Right ventricle myocardium superior (tissue), 1 donor: ENCODE results near the gene FOXO6. TPM values are rescaled to one million over a fixed set of nuclear protein-coding genes. Genes with fewer than 3 reads are reported as not detected.

Source experiments
- ATAC-seq: fragments of 200-7000 bp; cut with Tn5 transposase; one replicate; pipeline ENCODE4 v1.9.1; 2020; ENCODE audit warnings: mild to moderate bottlenecking; ENCODE audit not compliant: poor library complexity
- DNase-seq: peaks from one replicate; pipeline ENCODE4 v3.0.0-alpha.2; 2020
- intact Hi-C: fragments of 100-400 bp; cut with DNase I; formaldehyde crosslinking; loops from one replicate; pipeline ENCODE4 v1.11.2; 2022
- total RNA-seq: library from RNA; stranded (reverse); fragmentation: NEBNext Ultra II Directional; extraction: Animal tissue kit (Norgen Biotek cat#: 25700); gene quantifications from one replicate; pipeline ENCODE4 v1.2.1, GENCODE V29; 2021
- donor health status: DM: no; HTN: yes; CAD: no; lungs with severe emphysema.

The FOXO6 gene
- total RNA-seq, 1 donor from 2014 or later = 3.6 TPM

DNA sequence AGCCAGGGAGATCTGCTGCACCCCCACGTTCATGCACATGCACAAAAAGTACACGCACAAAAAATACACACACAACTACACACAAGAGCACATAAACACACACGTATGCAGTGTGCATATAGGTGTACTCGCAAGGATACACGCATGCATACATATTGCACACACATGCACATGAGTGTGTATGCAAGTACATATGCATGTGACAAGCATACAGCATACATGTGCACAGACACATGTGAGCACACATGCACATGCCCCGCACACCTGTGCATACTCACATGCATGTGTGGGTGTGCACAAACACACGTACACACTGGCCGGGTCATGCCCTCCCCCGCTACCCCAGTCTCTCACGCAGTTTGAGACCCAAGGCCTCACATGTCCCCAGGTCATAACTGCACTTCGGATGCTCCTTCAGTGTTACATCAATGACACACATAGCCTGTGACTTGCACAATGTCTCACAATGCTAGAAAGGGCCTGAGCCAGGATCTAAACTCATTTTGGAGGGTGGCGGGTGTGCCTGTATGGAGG lies 52.6 kb downstream of the FOXO6 start:
- intact Hi-C loops = no loop called here
- no peak for DNase-seq
- no peak for ATAC-seq

DNA sequence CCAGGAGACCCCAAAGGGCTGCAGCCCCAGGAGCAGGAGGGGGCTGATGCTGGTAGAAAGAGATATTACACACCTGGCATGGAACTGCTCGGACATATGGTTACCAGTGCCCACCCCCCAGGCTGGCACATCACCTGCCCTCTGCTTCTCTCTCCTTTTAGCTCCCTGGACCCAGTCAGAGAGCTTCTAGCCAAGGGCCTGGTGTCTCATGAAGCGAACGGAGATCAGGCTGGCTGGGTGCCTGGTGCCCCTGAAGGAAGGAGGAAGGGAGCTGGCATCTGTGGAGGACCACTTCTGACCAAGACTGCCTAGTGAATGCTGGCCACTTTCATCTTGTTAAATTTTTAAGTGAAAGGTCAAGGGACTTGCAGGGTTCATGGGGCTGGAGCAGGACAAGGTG lies 53.1 kb downstream of the FOXO6 start:
- no peak for DNase-seq
- ATAC-seq = no peak
- intact Hi-C loops = no loop called here

DNA sequence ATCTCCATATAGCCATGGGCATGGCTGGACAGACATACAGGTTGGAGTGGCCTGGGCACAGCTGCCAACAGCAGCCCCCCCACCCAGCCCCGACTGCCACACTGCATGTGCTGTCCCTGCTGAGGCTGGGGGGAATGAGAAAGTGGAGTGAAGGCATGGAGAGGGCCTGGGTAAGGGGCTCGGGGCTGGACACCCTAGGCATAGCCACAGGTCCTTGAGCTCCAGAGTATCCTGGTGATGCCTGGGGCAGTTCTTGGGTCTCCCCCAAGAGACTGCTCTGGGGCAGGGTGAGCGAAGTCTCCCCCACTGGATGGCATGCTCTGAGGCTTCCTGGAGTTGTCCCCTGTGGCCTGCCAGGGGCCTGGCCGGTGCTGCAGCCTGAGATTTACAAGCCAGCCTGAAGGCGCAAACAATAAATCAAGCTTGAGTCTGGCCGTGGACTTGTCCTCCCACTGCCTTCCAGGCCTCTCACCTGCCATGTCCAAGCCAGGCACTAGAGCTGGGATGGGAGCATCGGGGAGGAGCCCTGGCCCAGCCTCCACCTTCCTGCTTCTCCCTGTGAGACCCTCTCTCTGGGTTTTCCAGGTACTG lies 53.6 kb downstream of the FOXO6 start:
- DNase-seq (no peak), ATAC-seq (no peak)
- intact Hi-C loops = loop anchor here (5.0 kb wide), 3 partner anchors 93 to 148 kb away; no protein-coding TSS in a partner anchor

- DNase-seq (peak; percentile 32), ATAC-seq (no peak)
- intact Hi-C loops = loop anchor here (5.0 kb wide), 3 partner anchors 94 to 149 kb away; no protein-coding TSS in a partner anchor
Observed at GRCh38 chr1:41416081-41416480, 54.8 kb downstream of the FOXO6 start.

- ATAC-seq (peak; percentile 75), DNase-seq (peak; percentile 71)
- intact Hi-C loops = loop anchor here (5.0 kb wide), 3 partner anchors 94 to 149 kb away; no protein-coding TSS in a partner anchor
Observed at GRCh38 chr1:41416552-41417334, 55.5 kb downstream of the FOXO6 start.

GRCh38 chr1:41417335-41417682 lies 56.1 kb downstream of the FOXO6 start:
- DNase-seq (no peak), ATAC-seq (no peak)
- intact Hi-C loops = loop anchor here (5.0 kb wide), 3 partner anchors 95 to 150 kb away; no protein-coding TSS in a partner anchor

DNA sequence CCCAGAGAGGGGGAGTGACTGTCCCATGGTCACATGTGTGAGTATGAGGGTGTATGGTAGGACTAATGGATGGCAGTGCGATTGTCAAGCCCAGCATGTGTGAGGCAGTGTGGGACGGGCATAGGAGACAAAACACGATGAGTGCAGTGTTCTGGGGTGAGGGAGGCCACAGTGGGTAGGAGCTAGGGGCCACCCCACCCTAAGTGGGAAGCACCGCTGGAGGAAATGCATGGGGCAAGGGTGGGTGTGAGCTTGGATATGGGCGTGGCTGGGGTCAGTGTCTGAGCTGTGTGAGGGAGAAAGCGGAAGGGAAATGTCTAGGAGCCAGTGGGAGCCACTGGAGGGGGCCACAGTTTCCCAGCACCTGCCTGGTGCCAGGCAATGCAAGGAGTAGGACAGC lies 56.5 kb downstream of the FOXO6 start:
- peak; percentile 36 for DNase-seq
- intact Hi-C loops = loop anchor here (5.0 kb wide), 3 partner anchors 95 to 150 kb away; no protein-coding TSS in a partner anchor
- no peak for ATAC-seq

- DNase-seq (peak; percentile 92), ATAC-seq (peak; percentile 77)
- intact Hi-C loops = loop anchor here (5.0 kb wide), 3 partner anchors 97 to 152 kb away; no protein-coding TSS in a partner anchor
Observed at GRCh38 chr1:41418857-41419583, 57.8 kb downstream of the FOXO6 start.

GRCh38 chr1:41419584-41420295 lies 58.5 kb downstream of the FOXO6 start:
- DNase-seq (peak; percentile 17), ATAC-seq (no peak)
- intact Hi-C loops = loop anchor here (5.0 kb wide), 3 partner anchors 97 to 152 kb away; no protein-coding TSS in a partner anchor

GRCh38 chr1:41420351-41420750 lies 59.1 kb downstream of the FOXO6 start:
- intact Hi-C loops = no loop called here
- ATAC-seq = no peak
- DNase-seq = peak; percentile 18

- DNase-seq (peak; percentile 32), ATAC-seq (no peak)
- intact Hi-C loops = no loop called here
Observed at GRCh38 chr1:41420860-41421259, 59.6 kb downstream of the FOXO6 start.

- ATAC-seq = no peak
- intact Hi-C loops = no loop called here
- DNase-seq = no peak
Observed at GRCh38 chr1:41422306-41422705, 61.1 kb downstream of the FOXO6 start.

DNA sequence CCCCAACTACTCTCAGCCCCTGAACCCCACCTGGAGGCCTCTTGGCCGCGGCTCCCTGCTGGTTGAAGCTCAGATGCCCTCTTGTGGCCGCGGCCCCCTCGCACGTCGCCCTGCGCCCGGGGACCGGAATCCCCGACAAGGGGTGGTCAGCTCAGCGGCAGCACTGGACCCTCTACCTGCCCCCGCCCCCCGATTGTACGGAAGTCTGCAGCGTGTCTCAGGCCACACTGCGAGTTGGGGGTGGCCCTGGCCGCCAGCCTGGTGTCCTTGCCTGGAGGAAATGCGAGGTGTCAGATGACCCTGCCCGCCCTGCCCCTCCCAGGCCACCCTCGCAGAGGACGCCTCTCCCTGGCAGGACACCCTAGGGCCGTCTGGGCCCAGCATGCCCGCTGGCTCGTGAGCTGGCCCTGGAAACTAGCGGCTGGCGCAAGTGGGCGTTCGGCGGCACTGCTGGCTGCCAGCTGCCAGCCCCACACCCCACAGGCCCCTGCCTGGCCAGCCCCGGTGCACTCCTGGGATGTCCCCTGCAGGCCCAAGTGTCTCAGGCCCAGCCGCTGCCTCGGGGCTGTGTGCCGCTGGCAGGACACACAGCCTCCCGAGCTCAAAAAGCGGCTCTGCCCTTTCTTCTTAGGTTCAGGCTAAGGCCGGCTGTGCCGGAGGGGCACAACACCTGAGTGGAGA lies 62.4 kb downstream of the FOXO6 start:
- intact Hi-C loops = no loop called here
- peak; percentile 68 for DNase-seq
- ATAC-seq = peak; percentile 83

GRCh38 chr1:41424581-41425118 lies 63.4 kb downstream of the FOXO6 start:
- ATAC-seq (no peak), DNase-seq (no peak)
- intact Hi-C loops = no loop called here

DNA sequence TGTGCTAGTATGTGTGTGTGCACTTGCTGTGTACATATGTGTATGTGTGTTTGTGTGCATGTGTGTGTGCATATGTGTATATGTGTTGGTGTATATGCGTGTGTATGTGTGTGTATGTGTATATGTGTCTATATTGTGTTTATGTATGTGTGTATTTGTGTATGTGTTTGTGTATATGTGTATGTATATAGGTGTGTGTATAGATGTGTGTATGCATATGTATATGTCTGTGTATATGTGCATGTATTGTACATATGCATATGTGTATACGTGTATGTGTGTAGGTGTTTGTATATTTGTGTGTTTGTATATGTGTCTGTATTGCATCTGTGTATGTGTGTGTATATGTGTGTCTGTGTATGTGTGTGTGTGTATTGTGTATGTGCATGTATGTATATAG lies 64.1 kb downstream of the FOXO6 start:
- intact Hi-C loops = no loop called here
- no peak for DNase-seq
- no peak for ATAC-seq

GRCh38 chr1:41426201-41426890 lies 65.1 kb downstream of the FOXO6 start:
- no peak for ATAC-seq
- intact Hi-C loops = no loop called here
- no peak for DNase-seq
